HepG2 (cell line): Measurements from ENCODE around the gene SYT8. TPM values are rescaled to one million over a fixed set of nuclear protein-coding genes. Genes with fewer than 3 reads are reported as not detected.

Experiments
- CCAR2 ChIP-seq: fragments of 200-400 bp; formaldehyde crosslinking; optimal IDR thresholded peaks from 2 replicates; pipeline ENCODE3; 2018; ENCODE audit warnings: low read depth, mild to moderate bottlenecking, low read length, moderate library complexity
- CENPBD1 ChIP-seq: sonication (generic); formaldehyde crosslinking; IDR thresholded peaks from 2 replicates; pipeline ENCODE4 v1.8.0; 2022; ENCODE audit warnings: missing genetic modification reagents, low read depth, mild to moderate bottlenecking, borderline replicate concordance
- CENPX ChIP-seq: sonication (generic); formaldehyde crosslinking; IDR thresholded peaks from 2 replicates; pipeline ENCODE4 v1.9.0; 2021; ENCODE audit warnings: mild to moderate bottlenecking, missing genetic modification reagents, moderate library complexity
- E2F5 ChIP-seq: sonication (generic); formaldehyde crosslinking; conservative IDR thresholded peaks from 2 replicates; pipeline ENCODE4 v1.4.0; 2020; ENCODE audit warnings: missing genetic modification reagents
- HHEX ChIP-seq: IDR thresholded peaks from 2 replicates; pipeline ENCODE4 v1.6.1; 2016; ENCODE audit warnings: control low read depth
- HMGA1 ChIP-seq: sonication (generic); formaldehyde crosslinking; conservative IDR thresholded peaks from 2 replicates; pipeline ENCODE4 v1.4.0; 2020; ENCODE audit warnings: missing genetic modification reagents
- HNF4A ChIP-seq: sonication (generic); formaldehyde crosslinking; IDR thresholded peaks from 2 replicates; pipeline ENCODE4 v1.4.0; 2020; ENCODE audit warnings: missing genetic modification reagents
- MED1 ChIP-seq: sonication (generic); formaldehyde crosslinking; IDR thresholded peaks from 2 replicates; pipeline ENCODE4 v1.4.0; 2020; ENCODE audit warnings: missing genetic modification reagents
- MEIS2 ChIP-seq: sonication (generic); formaldehyde crosslinking; IDR thresholded peaks from 2 replicates; pipeline ENCODE4 v1.9.0; 2021; ENCODE audit warnings: mild to moderate bottlenecking, missing genetic modification reagents
- MXD1 ChIP-seq: sonication (generic); formaldehyde crosslinking; IDR thresholded peaks from 2 replicates; pipeline ENCODE4 v1.4.0; 2020; ENCODE audit warnings: mild to moderate bottlenecking, missing genetic modification reagents
- PHF20 ChIP-seq: sonication (generic); formaldehyde crosslinking; IDR thresholded peaks from 2 replicates; pipeline ENCODE4 v1.5.0; 2020; ENCODE audit warnings: mild to moderate bottlenecking, missing genetic modification reagents
- PLRG1 ChIP-seq: fragments of 450-650 bp; conservative IDR thresholded peaks from 2 replicates; pipeline ENCODE4 v1.6.1; 2016
- RAD51 ChIP-seq: fragments of 450-650 bp; IDR thresholded peaks from 2 replicates; pipeline ENCODE4 v1.6.1; 2016; ENCODE audit warnings: borderline replicate concordance
- SALL1 ChIP-seq: sonication (generic); formaldehyde crosslinking; IDR thresholded peaks from 2 replicates; pipeline ENCODE4 v1.8.0; 2022; ENCODE audit warnings: mild to moderate bottlenecking, missing genetic modification reagents
- SOX13 ChIP-seq, 3 experiments: fragments of 450-650 bp in 1 of 3; sonication (generic) in 1 of 3; formaldehyde crosslinking in 1 of 3; IDR thresholded peaks in 2 of 3; conservative IDR thresholded peaks in 1 of 3; 2 replicates each; pipeline versions ENCODE4 v1.5.0 to v1.6.1; 2016 to 2020; ENCODE audit warnings: antibody characterized with exemption in 1 of 3, mild to moderate bottlenecking in 1 of 3, missing compliant biosample characterization in 1 of 3, missing genetic modification reagents in 1 of 3, moderate library complexity in 1 of 3
- TERF1 ChIP-seq: sonication (generic); formaldehyde crosslinking; IDR thresholded peaks from 2 replicates; pipeline ENCODE4 v1.8.0; 2022; ENCODE audit warnings: mild to moderate bottlenecking, missing genetic modification reagents, moderate library complexity
- TRIM22 ChIP-seq: fragments of 450-650 bp; IDR thresholded peaks from 2 replicates; pipeline ENCODE4 v1.6.1; 2017
- ZNF17 ChIP-seq: sonication (generic); formaldehyde crosslinking; IDR thresholded peaks from 2 replicates; pipeline ENCODE4 v1.5.0; 2020; ENCODE audit warnings: mild to moderate bottlenecking, missing genetic modification reagents
- ZNF333 ChIP-seq: sonication (generic); formaldehyde crosslinking; IDR thresholded peaks from 2 replicates; pipeline ENCODE4 v1.4.0; 2020; ENCODE audit warnings: mild to moderate bottlenecking, missing genetic modification reagents, borderline replicate concordance
- ZNF382 ChIP-seq: sonication (generic); formaldehyde crosslinking; IDR thresholded peaks from 2 replicates; pipeline ENCODE4 v1.5.0; 2020; ENCODE audit warnings: missing genetic modification reagents, mild to moderate bottlenecking, borderline replicate concordance
- ZNF652 ChIP-seq: IDR thresholded peaks from 2 replicates; pipeline ENCODE4 v1.6.1; 2016; ENCODE audit warnings: low read depth, borderline replicate concordance
- ZNF7 ChIP-seq: IDR thresholded peaks from 2 replicates; pipeline ENCODE4 v1.6.1; 2016; ENCODE audit warnings: missing biosample characterization, missing genetic modification reagents
- ZNF710 ChIP-seq: sonication (generic); formaldehyde crosslinking; IDR thresholded peaks from 2 replicates; pipeline ENCODE4 v1.5.0; 2020; ENCODE audit warnings: mild to moderate bottlenecking, missing genetic modification reagents, borderline replicate concordance
- ZNF790 ChIP-seq: sonication (generic); formaldehyde crosslinking; IDR thresholded peaks from 2 replicates; pipeline ENCODE4 v1.8.0; 2022; ENCODE audit warnings: missing genetic modification reagents, mild to moderate bottlenecking, borderline replicate concordance
- polyA plus RNA-seq, 8 experiments: library from polyadenylated mRNA; depleted of rRNA in 3 of 8; stranded (reverse) in 7 of 8; unstranded in 1 of 8; fragments of >200 nt; fragmentation: Illumina TruSeq in 4 of 8; extraction: Trizol in 4 of 8; gene quantifications; 2 replicates each; pipeline versions ENCODE4 v1.2.1 to v1.2.3, GENCODE V29; 2011 to 2016; ENCODE audit warnings: low read depth in 4 of 8, missing spikeins in 1 of 8, mixed read lengths in 1 of 8; ENCODE audit not compliant: insufficient read depth in 1 of 8
- total RNA-seq, 5 experiments: library from RNA; depleted of rRNA; stranded (reverse); fragments of >200 nt; fragmentation: Illumina TruSeq; extraction: Trizol; gene quantifications; 2 replicates each; pipeline ENCODE4 v1.2.3, GENCODE V29; 2016; ENCODE audit warnings: low read depth in 1 of 5

The SYT8 gene
- total and polyA plus RNA-seq, 2 of the 13 experiments (the other 11 are each of a cell fraction or from before 2014, with no cell fraction given) = 0.60 to 2.3 TPM

- no peak for TF ChIP-seq E2F5 (CRISPR knock-in tag)
- TF ChIP-seq ZNF790 (CRISPR knock-in tag) = peak; percentile 47; the same call in 1 of the 2 replicates
- TF ChIP-seq PLRG1 = no peak
- TF ChIP-seq ZNF652 (CRISPR knock-in tag) = no peak
- no peak for TF ChIP-seq ZNF17 (CRISPR knock-in tag)
- TF ChIP-seq MED1 (CRISPR knock-in tag) = peak; percentile 38; the same call in 1 of the 2 replicates
- TF ChIP-seq ZNF333 (CRISPR knock-in tag) = no peak
- TF ChIP-seq CENPX (CRISPR knock-in tag) = no peak
- no peak for TF ChIP-seq ZNF382 (CRISPR knock-in tag)
- TF ChIP-seq ZNF7 (CRISPR knock-in tag) = no peak
- no peak for TF ChIP-seq TRIM22
- TF ChIP-seq MEIS2 (CRISPR knock-in tag) = no peak
- TF ChIP-seq PHF20 = no peak
- no peak for TF ChIP-seq CENPBD1 (CRISPR knock-in tag)
- no peak for TF ChIP-seq TERF1 (CRISPR knock-in tag)
- no peak for TF ChIP-seq HMGA1 (CRISPR knock-in tag)
- TF ChIP-seq HHEX (CRISPR knock-in tag) = no peak
- no peak for TF ChIP-seq RAD51
- peak; percentile 55; the same call in 1 of the 2 replicates for TF ChIP-seq SALL1 (CRISPR knock-in tag)
- no peak for TF ChIP-seq MXD1 (CRISPR knock-in tag)
- TF ChIP-seq SOX13 (IDR thresholded peaks at IDR 0.05) = no peak
- 0 out of 4 replicates have a peak, but pooled peaks of 1 of the 2 experiments have one; percentile 13 for TF ChIP-seq SOX13 (CRISPR knock-in tag; conservative IDR thresholded peaks at IDR 0.05 in 1 of 2, IDR thresholded peaks at IDR 0.05 in 1 of 2)
- TF ChIP-seq ZNF710 = no peak
- no peak for TF ChIP-seq HNF4A (CRISPR knock-in tag)
- no peak for TF ChIP-seq CCAR2
These were observed 2.4 kb upstream of the SYT8 start (continued) for GRCh38 chr11:1832211-1832919.
